ENCODE results near the gene MAP3K2.
A peak's percentile ranks its signal among the peaks of the same experiment; 100 is the strongest.

Gene MAP3K2

DNA sequence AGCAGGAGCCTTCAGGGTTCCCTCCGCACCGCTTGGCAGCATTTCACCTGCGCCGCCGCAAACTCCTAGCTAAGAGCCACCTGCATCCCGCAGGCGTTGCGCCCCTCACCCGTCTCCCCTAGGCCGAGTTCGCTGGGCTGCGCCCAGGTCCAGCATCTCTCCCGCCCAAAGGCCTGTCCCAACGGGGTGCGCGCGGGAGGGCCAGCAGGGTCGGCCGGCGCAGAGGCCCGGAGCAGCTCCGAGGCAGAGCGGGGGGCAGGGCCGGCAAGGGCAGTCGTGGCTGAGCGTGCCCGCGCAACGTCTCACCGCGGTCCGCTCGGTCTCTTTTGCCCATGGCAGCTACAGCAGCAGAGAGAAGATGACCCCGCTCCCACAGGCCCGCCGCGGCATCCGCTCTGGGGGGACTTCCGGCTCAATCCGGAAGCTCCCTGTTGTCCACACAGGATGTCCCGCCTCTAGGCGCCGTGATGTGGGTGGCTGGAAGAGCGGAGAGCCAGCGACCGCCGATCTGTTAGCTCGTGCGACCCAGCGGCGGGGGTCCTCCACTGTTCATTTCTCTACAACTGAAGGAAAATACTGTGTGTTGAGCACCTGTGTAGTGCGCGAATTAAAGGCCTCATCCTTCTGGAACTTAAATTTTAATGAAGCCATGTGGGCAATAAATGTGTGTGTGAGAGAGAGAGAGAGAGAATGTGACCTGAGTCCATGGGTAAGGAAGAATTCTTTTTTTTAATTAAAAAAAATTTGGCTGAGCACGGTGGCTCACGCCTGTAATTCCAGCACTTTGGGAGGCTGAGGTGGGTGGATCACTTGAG, 93.8 kb downstream of the MAP3K2 start, which contains the start of gene ERCC3:
Gene ERCC3 (minus strand): TSS at position 397 of the 815 bp plus-strand sequence. CDS start 63 bp downstream, at position 334.
- peak; percentile 93 for DNase-seq (ENCODE audit: low spot score)

DNA sequence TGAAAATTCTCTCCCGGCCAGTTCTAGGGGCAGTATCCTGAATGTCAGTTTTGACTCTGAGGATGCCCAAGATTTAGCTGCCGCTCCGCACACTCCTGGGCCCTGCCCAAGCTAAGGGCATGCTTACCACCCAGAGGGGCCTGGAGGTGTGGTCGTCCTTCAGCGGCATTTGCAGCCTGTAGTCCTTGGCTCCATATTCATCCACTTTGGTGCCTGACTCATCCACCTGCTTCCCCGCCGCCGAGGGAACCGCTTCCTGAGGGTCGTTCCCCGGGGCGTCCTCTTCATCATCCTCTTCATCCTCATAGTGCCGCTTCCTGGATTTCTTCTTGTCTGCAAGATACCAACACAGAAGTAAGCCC, 94.4 kb downstream of the MAP3K2 start:
- no peak for DNase-seq (ENCODE audit: low spot score)

DNA sequence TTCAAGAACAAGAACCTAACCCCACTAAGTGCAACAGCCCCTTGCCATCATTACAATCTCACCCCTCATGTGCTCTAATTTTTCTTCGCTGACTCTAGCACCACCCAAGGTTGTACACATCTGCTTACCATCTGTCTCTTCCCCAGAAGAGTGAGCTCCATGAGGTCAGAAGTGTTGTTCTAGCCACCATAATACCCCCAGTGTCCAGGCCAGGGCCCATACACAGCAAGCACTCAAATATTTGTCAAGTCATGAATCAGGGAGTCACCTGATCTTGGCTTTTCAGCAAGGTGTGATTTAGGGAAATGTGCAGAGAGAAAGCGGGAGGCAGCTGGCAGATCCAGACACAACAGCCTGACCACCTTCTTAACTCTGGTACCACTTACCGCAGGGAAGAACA, 99.5 kb downstream of the MAP3K2 start:
- no peak for DNase-seq (ENCODE audit: low spot score)

DNA sequence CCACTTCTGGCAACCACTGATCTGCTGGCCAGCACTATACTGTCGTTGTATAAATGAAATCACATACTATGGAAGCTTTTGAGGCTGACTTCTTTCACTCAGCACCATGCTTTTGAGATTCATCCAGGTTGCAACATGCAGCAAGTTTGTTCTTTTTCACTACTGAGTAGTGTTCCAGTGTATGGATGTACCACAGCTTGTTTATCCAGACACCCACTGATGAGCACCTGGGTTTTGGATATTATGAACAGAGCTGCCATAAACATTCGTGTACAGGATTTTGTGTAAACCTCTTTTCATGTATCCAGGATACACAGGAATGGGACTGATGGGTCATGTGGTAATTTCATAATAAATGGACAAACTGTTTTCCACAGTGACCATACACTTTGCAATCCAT, 104.5 kb downstream of the MAP3K2 start:
- no peak for DNase-seq (ENCODE audit: low spot score)

DNA sequence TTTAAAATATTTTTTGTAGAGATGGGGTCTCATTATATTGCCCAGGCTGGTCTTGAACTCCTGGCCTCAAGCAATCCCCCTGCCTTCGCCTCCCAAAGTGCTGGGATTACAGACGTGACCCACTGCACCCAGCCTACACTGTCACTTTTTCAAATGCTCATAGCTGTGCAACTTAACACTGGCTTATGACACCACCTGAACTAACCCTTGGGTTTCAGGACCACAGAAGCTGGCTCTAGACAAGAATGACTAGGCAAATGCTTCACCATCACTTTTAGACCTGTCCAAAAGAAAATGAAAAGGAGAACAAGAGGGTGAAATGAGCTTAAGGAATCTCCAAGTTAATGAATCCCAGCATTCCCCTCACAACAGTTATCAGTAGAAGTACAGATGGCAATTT, 107.1 kb downstream of the MAP3K2 start:
- DNase-seq (ENCODE audit: low spot score), result no peak

DNA sequence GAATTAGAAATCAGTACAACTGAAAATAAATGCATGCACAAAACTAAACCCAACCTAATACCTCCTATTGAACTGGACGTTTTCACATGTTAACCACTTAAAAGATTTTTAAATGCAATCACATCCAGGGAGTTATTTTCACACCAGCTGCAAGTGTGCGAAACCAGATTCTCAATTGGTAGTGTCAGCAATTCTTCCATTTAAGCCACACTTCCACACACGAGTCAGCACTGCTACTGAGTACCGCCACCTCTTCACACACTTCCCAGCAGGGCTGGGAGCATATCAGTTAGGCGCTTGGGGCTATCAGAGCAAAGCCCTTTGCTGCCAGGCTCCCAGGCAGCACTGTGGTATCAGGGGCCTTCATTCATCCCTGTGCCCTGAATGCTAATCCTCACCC, 108.0 kb downstream of the MAP3K2 start:
- DNase-seq (ENCODE audit: low spot score), result no peak

DNA sequence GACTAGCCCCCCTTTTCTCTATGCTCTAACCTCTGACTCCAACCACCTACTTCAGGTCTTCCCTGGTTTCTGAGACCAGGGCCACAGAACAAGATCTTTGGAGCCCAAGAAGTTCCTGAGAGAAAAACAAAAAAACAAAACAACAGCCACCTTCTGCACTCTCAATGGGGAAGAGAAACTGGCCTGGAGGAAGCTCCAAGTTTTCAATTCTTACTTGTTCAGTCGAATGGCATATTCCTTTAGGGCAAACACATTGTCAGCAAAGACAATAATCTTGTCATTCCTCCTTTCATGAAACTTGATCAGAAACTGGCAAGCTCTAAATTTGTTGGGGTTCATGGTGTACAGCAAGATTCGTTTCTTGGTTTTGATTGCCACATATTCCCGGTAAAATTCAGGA, 108.8 kb downstream of the MAP3K2 start:
- no peak for DNase-seq (ENCODE audit: low spot score)

DNA sequence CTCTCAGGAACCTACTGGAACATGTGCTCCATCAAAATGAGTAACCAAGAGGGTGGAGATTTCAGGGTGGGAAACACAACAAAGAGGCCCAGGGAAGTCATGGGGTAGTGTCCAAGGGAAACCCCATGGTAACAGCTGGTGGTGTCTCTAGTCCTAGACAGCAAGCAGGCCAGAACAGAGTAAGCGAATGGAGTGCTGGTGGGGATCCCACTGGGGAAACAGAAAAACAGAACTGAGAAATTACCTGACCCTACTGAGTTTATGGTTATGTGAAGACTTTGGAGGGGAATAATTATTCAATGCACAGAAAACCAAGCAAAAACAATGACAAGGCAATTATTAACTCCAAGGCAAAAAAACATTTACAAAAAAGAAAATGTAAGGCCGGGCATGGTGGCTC, 110.7 kb downstream of the MAP3K2 start:
- DNase-seq (ENCODE audit: low spot score), result no peak

- no peak for DNase-seq (ENCODE audit: low spot score)
Measured at GRCh38 chr2:127275789-127276188, 112.0 kb downstream of the MAP3K2 start.

GRCh38 chr2:127275356-127275755, 112.4 kb downstream of the MAP3K2 start:
- no peak for DNase-seq (ENCODE audit: low spot score)

DNA sequence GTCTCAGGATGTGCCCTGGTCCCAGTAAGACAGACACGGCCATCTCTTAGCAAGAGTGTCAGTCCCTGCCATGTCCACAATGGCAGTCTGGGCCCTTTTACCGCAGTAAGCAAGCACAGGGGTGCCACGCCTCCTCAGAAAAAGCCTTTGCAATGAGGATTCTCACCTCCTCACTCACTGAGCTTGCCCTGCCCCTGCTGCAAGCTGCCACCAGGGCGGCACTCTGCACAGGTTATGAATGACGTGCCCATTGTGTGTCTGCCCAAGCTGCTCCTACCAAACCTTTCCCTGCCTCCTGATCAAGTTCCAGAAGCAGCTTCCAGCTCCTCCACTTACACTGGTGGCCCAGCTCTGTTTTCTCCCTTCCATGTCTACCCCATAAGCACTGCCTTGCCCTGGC, 117.1 kb downstream of the MAP3K2 start:
- DNase-seq (ENCODE audit: low spot score), result no peak

GRCh38 chr2:127261804-127262406, 125.9 kb downstream of the MAP3K2 start:
- DNase-seq (ENCODE audit: low spot score), result no peak

DNA sequence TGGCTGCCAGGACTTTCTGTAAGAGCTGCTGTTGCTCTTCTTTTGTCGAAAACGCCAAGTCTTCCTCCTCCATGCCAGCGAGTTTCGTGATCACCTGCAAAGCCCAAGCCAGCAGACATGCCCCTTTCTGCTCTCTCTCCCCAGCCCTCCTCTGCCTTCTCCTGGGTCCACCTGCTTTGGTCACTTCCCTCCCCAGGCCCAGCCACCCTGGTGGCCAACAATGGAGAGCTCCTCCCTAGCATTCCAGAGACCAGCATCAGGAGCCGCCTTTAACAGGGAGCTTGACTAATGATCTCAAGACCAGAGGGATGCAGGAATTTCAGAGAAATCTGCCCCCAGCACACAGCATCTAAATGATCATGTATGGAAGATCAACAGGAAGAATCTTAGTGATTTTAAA, 128.4 kb downstream of the MAP3K2 start:
- DNase-seq (ENCODE audit: low spot score), result no peak

DNA sequence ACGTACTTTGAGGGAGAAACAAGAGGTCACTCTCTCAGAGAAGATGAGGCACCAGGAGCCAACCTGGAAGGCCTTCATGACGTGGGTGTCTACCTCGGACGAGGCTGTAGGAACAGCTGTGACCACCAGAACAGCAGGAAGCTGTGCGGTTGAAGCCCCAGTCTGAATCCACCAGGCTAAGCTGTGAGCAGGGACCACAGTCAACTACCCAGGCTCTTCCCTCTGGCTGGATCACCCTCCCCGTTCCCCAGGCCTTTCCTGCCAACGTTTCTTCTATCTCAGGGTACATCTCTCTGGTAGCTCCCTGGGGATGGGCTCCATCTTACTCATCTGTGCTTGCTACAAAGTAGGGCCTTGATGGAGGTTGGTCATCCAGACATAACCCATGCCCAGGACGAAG, 130.9 kb downstream of the MAP3K2 start:
- DNase-seq (ENCODE audit: low spot score), result no peak

- DNase-seq (ENCODE audit: low spot score), result no peak
Measured at GRCh38 chr2:127256381-127256780, 131.4 kb downstream of the MAP3K2 start.

GRCh38 chr2:127255721-127256120, 132.1 kb downstream of the MAP3K2 start:
- DNase-seq (ENCODE audit: low spot score), result no peak

DNA sequence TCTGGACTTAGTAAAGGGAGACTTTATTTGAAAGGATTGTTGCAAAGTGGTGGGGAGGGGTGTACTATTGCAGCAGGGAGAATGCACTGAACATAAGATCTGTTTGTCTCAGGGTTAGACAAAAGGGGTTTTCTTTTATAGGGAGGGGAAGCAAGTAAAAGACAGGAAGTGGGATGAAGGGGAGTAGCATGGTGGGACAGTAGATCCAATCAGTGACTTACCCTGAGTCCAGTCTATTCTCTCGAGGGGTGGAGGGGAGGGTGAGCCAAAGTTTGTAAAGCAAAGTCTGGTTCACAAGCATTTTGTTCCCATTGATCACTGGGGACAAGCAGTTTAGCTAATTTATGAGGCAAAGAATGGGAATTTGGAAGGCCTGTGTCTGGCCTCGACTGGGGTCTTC, 132.6 kb downstream of the MAP3K2 start:
- DNase-seq (ENCODE audit: low spot score), result no peak

DNA sequence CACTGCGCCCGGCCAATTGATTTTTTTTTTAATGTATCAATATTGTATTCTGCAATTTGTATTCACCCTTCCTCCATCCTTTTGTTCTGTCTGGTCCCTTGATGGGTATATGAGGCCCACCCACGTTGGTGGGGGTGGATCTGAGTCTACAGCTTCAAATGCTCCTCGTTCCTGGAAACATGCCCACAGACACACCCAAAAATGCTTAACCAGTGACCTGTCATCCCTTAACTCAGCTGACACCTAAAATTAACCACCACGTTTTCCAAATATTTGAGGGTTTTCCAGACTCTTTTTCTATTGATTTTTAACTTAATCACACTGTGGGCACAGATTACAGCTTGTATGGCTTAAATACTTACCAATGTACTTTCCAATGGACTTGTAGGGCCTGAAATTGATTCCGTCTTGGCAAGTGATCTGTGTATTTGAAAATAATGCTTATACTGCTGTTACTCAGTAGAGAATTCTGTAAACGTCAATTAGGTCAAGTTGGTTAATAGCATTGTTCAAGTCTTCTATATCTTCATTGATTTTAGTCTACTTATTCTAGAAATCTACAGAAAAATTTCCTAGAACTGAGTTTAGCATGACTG, 133.3 kb downstream of the MAP3K2 start:
- DNase-seq (ENCODE audit: low spot score), result no peak

Measured in AG08396 (cell line).